ENCODE measurements around the gene TRPM2.

DNA sequence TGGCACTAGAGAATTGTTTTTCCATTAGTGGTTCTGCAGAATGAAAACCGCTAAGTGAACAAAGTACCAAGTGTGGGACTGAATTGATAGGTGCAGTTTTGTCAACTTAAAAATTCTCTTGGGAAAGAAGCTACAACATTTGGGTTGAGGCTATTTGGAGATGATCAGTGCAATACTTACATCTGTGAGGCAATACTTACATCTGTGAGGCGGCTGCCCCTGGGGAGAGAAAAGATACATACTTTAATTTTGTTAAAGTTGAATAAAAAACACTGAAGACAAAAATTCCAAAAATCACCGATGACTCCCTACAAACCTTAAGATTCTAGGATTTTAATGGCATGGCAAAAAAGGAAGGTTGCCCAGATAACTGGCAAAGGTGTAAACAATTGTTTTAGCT lies 16.0 kb upstream of the TRPM2 start:
- TF ChIP-seq, protein P1, sequence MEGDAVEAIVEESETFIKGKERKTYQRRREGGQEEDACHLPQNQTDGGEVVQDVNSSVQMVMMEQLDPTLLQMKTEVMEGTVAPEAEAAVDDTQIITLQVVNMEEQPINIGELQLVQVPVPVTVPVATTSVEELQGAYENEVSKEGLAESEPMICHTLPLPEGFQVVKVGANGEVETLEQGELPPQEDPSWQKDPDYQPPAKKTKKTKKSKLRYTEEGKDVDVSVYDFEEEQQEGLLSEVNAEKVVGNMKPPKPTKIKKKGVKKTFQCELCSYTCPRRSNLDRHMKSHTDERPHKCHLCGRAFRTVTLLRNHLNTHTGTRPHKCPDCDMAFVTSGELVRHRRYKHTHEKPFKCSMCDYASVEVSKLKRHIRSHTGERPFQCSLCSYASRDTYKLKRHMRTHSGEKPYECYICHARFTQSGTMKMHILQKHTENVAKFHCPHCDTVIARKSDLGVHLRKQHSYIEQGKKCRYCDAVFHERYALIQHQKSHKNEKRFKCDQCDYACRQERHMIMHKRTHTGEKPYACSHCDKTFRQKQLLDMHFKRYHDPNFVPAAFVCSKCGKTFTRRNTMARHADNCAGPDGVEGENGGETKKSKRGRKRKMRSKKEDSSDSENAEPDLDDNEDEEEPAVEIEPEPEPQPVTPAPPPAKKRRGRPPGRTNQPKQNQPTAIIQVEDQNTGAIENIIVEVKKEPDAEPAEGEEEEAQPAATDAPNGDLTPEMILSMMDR (conservative IDR thresholded peaks at IDR 0.05), result no peak
- TF ChIP-seq ZFX (IDR thresholded peaks at IDR 0.05), result no peak

All from C4-2B (cell line).